ENCODE results near the gene DCBLD2. TPM values are rescaled to one million over a fixed set of nuclear protein-coding genes. Genes with fewer than 3 reads are reported as not detected.

The DCBLD2 gene
- total and polyA plus RNA-seq, 2 donors (not counting 3 experiments of a cell fraction or from before 2014, with no cell fraction given) = 28.7 to 77.3 TPM

GRCh38 chr3:98805571-98805970 lies 95.9 kb downstream of the DCBLD2 start:
- FAIRE-seq (no peak), DNase-seq (ENCODE audit: low read depth, low spot score) (no peak)
- Histone ChIP-seq H3K9me3 (replicated peaks; ENCODE audit: control insufficient read depth, insufficient read depth, low read length) (no peaks in the 10 kb centered on the region), H3K27me3 (ENCODE audit: control insufficient read depth in 2 of 2, insufficient read depth in 2 of 2, low read length in 2 of 2) (no peaks in the 10 kb centered on the region), H3K4me3 (replicated peaks in 1 of 3; ENCODE audit: insufficient read depth in 1 of 3, low read depth in 1 of 3, low read length in 3 of 3) (no peak overlapping the region), H3K36me3 (ENCODE audit: control insufficient read depth in 2 of 2, extremely low read depth in 1 of 2, insufficient read depth in 2 of 2, low read length in 2 of 2) (peaks cover 11 to 27% of the 10 kb centered on the region in 2 experiments), H3K4me2 (ENCODE audit: insufficient read depth, low read length) (no peak overlapping the region), H3K9ac (replicated peaks; ENCODE audit: extremely low read depth, insufficient read depth, low read length) (no peak overlapping the region), H3K27ac (ENCODE audit: insufficient read depth, low read depth, low read length) (no peak overlapping the region), H4K20me1 (replicated peaks; ENCODE audit: control insufficient read depth, extremely low read depth, insufficient read depth, low read length) (no peaks in the 10 kb centered on the region), H3K4me1 (ENCODE audit: control insufficient read depth, extremely low read depth, insufficient read depth, low read length) (peaks cover 3% of the 10 kb centered on the region), H2AFZ (ENCODE audit: low read depth, low read length) (no peak overlapping the region), H3K79me2 (ENCODE audit: control insufficient read depth, insufficient read depth, low read length) (no peaks in the 10 kb centered on the region), H3K9me1 (replicated peaks; ENCODE audit: control insufficient read depth, extremely low read depth, insufficient read depth, low read length) (no peaks in the 10 kb centered on the region)
- dilution Hi-C loops (cut with MboI; ENCODE audit: extremely low pct_ligation_motif_present, low sequenced_read_pairs) = loop anchor here (25.0 kb wide), 1 partner anchor 193 kb away; no protein-coding TSS in a partner anchor
- no TSS peak for BruUV-seq (replicated peaks)
- ChIA-PET CTCF (interaction anchor here (0.6 to 2.1 kb wide), 3 partner anchors 9 to 208 kb away, joined by 3 to 11 read pairs (median 4); no protein-coding TSS in a partner anchor), POLR2A (no interaction called here)
- TF ChIP-seq FOS (IDR thresholded peaks at IDR 0.05; ENCODE audit: borderline replicate concordance, insufficient read depth, low read length) (no peak), POLR2A (IDR thresholded peaks at IDR 0.05; ENCODE audit: low read depth, low read length) (no peak), JUN (IDR thresholded peaks at IDR 0.05; ENCODE audit: borderline replicate concordance, insufficient read depth, insufficient read length, low read depth) (no peak), EZH2 (IDR thresholded peaks at IDR 0.05; ENCODE audit: borderline replicate concordance, low read depth, low read length, severe bottlenecking) (no peak), CTCF (IDR thresholded peaks at IDR 0.05; ENCODE audit: extremely low read depth in 1 of 2, insufficient read depth in 1 of 2, low read depth in 1 of 2, low read length in 2 of 2) (no peak), MYC (IDR thresholded peaks at IDR 0.05; ENCODE audit: low read depth, low read length) (no peak), GATA2 (IDR thresholded peaks at IDR 0.05; ENCODE audit: insufficient read depth, insufficient read length, low read depth, low read length) (no peak), MAX (IDR thresholded peaks at IDR 0.05; ENCODE audit: insufficient read depth, insufficient read length) (no peak), POLR2AphosphoS5 (IDR thresholded peaks at IDR 0.05; ENCODE audit: insufficient read depth, low read depth, low read length) (no peak)
- intact Hi-C loops (cut with micrococcal nuclease) = no loop called here
